Cardiac fibroblast (primary cell): ENCODE data around the gene NEK6.

Experiments
- DNase-seq, 2 donors: peaks; one replicate each; pipeline versions ENCODE4 v3.0.0 to v3.0.0-alpha.2; 2010; ENCODE audit warnings: low read depth in 2 of 2
- H3K4me3 ChIP-seq, 2 donors: replicated peaks in 1 of 2; 1 replicate in 1 of 2; 2 replicates in 1 of 2; pipeline ENCODE4 v1.5.1; 2011; ENCODE audit warnings: low read depth in 2 of 2, low read length in 2 of 2, mild to moderate bottlenecking in 2 of 2, moderate library complexity in 1 of 2
- TF ChIP-seq, protein P1 (sequence below): IDR thresholded peaks from one replicate; pipeline ENCODE4 v1.5.1; 2011; ENCODE audit warnings: low read depth, mild to moderate bottlenecking, low read length, inconsistent platforms

The NEK6 gene

DNA sequence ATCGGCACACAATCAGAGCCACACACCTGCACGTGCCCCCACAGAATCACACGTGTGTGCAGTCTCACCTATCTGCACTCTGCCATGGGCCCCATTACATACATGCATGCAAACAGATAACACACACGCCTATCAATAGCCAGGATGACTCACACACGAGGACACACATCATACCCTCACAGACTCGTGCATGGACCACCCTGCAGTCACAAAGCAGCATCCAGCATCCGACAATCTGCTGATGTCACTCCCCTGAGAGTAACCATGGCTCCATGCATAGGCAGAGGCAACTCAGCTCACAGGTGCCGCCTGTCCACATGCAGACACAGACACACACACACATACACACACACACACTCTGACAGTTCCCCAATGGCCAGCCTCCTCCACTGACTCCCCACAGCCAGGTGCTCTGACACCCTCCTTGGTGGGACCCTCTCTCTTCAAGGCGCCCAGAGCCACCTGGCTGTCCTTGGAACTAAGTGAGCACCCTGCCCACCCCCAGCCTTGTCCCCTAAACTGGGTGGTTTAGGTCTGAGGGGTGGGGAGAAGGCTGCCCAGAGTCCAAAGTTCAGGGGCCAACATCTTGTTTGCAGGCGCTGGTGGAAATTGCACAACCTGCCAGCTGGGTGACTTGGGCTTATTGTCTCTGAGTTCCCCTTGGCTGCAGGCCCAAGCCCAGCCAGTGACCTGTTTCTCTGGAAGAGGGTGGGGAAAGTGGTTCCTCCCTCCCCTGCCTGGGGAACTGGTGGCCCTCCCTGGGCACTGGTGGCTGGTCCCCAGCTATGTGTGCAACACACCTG, 34.6 kb upstream of the NEK6 start:
- TF ChIP-seq, protein P1, sequence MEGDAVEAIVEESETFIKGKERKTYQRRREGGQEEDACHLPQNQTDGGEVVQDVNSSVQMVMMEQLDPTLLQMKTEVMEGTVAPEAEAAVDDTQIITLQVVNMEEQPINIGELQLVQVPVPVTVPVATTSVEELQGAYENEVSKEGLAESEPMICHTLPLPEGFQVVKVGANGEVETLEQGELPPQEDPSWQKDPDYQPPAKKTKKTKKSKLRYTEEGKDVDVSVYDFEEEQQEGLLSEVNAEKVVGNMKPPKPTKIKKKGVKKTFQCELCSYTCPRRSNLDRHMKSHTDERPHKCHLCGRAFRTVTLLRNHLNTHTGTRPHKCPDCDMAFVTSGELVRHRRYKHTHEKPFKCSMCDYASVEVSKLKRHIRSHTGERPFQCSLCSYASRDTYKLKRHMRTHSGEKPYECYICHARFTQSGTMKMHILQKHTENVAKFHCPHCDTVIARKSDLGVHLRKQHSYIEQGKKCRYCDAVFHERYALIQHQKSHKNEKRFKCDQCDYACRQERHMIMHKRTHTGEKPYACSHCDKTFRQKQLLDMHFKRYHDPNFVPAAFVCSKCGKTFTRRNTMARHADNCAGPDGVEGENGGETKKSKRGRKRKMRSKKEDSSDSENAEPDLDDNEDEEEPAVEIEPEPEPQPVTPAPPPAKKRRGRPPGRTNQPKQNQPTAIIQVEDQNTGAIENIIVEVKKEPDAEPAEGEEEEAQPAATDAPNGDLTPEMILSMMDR = no peak
- no peak overlapping the region for H3K4me3 ChIP-seq
- peak; percentile 63 to 77 for DNase-seq

DNA sequence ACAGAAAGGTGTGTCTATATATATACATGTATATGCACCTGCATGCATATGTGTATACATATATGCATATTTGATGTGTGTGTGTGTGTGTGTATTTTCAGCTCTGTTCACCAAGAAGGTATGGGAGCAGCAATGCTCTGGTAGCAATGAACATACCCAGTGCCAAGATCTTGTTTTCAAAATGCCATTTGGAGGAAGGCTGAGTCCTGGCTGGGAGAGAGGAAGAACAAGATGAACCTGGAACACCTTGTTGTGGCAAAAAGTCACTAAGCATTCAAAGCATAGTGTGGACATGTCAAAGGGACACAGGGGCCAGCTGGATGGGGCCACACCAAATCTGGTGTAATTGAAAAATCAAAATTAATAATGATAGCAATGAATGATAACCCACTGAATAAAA, 31.8 kb upstream of the NEK6 start:
- H3K4me3 ChIP-seq = no peak overlapping the region
- TF ChIP-seq, protein P1 = no peak
- no peak for DNase-seq

DNA sequence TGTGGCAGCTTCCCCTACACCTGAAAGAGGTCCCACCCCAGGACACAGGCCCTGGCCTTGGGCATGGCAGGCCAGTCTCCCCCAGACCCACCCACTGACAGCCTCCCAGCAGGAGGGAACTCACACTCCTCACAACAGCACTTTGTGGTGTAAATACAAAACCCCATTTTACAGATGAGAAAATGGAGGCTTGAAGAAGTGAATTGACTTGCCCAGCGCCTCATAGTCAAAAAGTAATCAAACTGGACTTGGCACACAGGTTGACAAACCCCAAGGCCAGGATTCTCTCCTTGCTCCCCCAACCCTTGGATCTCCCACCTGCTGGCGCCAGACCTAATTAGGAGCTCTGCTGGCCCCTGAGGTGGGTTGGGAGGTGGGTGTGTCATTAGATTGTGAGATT, 29.2 kb upstream of the NEK6 start:
- TF ChIP-seq, protein P1 = no peak
- DNase-seq = no peak
- no peak overlapping the region for H3K4me3 ChIP-seq

DNA sequence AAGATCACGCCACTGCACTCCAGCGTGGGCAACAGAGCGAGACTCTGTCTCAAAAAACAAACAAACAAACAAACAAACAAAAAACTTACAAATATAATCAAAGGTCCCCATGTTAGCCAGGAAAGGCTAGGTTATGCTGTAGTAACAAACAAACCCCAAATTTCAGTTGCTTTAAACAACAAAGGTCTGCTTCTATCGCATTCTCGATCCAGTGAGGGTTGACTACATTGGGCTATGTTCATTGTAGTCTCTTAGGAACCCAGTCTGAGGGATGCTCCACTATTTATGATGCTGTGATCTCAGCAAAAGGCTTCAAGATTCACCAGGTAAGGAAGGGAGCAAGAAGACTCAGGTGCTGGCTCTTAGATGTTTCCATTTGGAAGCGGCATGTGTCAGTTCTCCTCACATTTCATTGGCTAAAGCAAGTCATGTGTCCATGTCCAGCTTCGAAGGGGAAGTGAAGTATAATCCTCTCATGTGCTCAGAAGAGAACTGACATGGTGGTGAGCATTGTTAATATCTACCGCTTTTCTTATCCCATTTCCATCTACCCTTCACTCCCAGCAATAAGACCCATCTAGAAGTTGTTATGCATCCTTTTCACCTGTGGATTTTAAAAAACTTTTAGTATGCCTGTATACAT, 26.5 kb upstream of the NEK6 start:
- no peak for DNase-seq
- H3K4me3 ChIP-seq = no peak overlapping the region
- TF ChIP-seq, protein P1 = no peak

DNA sequence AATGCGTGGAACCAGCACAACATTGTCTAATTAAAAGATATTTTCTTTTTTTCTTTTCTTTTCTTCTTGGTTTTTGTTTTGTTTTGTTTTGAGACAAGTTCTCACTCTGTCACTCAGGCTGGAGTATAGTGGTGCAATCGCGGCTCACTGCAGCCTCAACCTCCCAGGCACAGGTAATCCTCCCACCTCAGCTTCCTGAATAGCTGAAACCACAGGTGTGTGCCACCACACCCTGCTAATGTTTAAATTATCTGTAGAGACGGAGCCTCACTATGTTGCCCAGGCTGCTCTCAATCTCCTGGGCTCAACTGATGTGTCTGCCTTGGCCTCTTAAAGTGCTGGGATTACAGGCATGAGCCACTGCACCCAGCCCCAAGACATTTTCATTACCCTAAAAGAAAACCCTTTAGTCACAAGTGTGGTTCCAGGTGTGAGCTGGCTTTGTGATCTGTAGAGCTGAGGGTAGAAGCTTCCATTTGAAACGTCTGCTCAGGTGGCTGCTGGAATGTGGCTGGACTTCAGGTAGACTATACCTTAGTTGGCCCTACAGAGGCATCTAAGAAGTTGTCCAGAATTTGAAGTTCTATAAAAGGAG, 19.1 kb upstream of the NEK6 start:
- DNase-seq = no peak
- no peak overlapping the region for H3K4me3 ChIP-seq
- TF ChIP-seq, protein P1 = no peak

DNA sequence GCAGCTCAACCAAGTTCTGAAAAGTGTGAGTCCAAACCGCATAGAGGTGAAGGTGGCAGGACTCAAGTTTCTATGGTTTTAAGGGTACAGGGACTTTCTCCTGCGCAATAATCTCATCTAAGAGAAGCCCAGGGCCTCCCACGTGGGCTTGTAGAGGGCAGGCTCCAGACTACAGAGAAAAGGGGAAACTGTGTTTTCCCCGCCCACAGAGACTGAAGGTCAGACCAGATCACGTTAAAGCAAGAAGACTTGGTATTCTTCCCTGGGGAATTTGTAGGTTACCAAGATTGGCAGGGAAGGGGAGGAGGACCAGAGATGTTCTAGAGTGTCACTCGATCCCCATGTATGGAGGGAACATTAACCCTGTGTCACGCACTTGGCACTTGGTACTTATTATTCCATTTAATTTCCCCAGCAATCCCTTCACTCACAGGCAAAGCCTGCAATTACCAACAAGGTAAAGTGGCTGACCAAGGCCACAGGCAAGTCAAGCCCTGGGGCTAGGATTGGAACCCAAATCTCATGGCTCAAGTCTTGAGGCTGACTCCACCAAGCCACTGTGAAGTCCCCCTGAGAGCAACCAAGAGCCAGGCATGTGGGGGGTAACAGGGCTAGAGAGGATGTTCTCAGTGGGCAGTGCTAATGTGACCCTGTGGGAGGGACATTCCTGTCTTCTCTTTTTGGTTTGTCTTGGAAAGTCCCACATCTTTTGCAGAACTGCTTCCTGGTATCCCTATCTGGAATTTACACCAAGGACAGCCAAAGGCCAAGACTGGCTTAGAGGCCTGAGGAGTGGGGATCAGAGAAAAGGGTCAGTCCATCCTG, 18.3 kb upstream of the NEK6 start:
- TF ChIP-seq, protein P1 = no peak
- H3K4me3 ChIP-seq = no peak overlapping the region
- no peak for DNase-seq
